Stimulated activated CD4-positive, alpha-beta T cell treated with anti-CD3 and anti-CD28 coated beads, TNF-alpha, amount 100 ng/mL, for 48 hours (primary cell): Measurements from ENCODE around the gene FAF1.

Experiments used
- DNase-seq, 3 donors: peaks; one replicate each; pipeline ENCODE4 v3.0.0-alpha.2; 2020; ENCODE audit warnings: low read depth in 3 of 3

Gene FAF1

DNA sequence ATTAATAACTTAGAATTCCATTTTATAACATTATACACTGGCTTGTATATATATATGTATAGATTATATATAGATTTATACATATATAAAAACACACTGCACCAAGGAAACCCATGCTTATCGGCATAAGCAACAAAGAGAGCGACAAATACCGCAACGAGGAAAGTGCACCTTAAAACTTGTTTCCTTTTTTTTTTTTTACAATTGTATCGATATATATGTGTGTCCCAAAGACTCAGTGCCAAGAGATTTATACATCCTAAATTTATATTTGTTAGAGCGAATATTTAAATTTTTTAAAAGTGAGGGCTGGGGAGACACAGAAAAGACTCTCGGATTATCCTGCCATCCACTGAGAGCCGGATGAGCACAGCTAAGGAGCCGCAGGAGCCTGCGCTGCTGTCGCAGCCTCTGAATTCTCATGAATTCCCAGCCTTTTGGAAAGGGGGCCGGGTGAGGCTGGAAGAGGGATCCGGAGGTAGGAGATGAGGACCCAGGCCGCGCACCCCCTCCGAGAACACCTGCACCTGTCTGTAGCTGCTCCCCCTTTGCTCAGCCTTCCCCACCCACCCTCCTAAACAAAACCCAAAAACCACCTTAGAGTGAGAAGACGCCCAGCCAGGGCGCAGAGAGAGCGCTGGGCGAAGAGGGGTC, 542.0 kb downstream of the FAF1 start:
- DNase-seq = no peak

DNA sequence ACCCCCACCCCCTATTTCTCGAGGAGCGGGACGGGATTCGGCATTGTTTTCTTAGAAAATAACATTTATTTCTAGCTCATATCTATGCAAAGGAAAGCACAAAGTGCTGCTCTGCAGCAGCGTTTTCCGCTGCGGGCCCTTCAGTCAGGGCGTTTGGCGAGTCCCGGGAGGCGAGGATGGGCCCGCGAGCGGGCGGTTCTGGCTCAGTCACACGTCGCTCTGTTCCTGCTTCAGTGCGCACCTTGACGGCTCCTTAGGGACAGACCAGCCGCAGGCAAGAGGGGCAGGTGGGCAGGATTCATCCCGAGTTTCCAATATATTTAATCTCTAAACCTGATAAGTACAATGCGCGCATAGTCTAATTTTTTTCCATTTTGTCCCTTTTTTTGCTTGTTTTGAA, 542.6 kb downstream of the FAF1 start:
- DNase-seq = no peak

- no peak for DNase-seq
Observed at GRCh38 chr1:50416553-50417453, 543.3 kb downstream of the FAF1 start.

DNA sequence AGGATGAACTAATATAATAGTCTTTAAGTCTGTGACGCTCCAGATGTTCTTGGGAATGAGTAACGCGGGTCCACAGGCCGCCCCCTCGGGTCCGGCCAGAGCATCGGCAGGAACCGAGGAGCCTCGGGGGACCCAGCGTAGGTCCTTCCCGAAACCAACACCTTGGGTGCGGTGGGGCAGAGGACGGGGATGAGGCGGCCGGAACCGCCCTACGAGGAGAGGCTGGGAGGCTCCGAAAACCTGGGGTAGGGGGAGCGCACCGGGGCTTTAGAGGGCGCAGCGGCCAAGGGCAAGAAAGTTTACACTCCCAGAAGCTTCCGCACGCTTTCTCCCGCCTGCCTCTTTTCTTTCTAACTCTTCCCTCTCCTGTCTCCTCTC, 543.9 kb downstream of the FAF1 start:
- DNase-seq = no peak

DNA sequence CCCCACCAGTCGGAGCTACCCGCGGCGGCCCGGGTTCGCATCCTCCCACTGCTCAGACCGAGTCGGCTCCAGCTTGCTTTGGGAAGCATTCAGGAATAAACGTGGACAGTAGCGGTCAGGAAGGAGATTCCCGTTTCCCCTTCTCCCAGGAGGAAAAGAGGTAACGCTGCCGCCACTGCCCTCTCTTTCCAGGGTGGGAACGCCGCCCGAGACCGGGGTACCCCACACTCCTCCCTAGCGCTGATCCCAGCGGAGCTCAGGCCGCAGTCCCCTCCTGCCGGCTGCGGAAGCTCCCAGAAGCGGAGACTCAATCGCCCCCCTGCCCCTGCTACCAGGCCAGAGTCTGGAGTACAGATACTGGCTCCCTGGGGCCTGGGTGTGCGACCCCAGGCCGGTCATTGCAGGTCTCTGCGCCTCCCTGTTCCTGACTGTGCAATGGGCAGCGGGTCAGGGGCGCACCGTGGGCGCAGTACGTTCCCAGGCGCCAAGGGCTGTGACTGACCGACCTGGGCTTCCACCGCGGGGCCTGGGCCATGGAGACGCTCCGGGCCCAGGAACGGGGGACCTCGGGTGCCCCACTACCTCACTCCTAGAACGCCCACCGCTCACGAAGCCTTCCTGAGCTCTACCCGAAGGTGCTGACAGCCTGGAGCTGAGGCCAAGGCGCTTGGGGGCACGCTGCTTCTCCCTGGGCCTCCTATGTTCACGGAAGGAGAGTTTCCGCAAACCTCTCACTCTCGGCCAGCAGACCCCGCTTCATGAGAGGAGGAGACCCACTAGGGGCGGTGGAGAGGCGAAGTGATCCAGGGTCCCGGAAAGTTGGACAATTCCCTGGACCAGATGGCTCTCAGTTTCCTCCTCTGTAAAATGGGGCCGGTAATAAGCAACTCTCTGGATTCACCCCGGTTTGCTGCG, 544.6 kb downstream of the FAF1 start:
- DNase-seq = no peak

DNA sequence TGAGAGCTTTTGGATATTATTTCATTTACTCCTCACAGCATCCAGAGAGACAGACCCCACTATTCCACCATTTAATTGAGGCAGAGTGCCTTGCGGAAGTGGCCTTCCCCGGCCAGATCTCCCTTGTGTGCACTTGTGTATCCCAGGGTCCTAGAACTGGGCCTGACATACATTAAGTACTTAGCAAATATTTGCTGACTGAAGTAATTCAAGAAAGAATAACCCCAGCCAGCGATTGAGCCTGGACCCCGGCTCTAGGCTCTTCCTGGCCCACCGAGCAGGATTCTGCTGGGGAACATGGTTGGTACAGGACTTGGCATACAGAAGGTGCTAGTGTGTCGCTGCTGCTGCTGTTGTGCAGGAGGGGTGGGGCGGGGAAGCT, 545.2 kb downstream of the FAF1 start:
- no peak for DNase-seq

DNA sequence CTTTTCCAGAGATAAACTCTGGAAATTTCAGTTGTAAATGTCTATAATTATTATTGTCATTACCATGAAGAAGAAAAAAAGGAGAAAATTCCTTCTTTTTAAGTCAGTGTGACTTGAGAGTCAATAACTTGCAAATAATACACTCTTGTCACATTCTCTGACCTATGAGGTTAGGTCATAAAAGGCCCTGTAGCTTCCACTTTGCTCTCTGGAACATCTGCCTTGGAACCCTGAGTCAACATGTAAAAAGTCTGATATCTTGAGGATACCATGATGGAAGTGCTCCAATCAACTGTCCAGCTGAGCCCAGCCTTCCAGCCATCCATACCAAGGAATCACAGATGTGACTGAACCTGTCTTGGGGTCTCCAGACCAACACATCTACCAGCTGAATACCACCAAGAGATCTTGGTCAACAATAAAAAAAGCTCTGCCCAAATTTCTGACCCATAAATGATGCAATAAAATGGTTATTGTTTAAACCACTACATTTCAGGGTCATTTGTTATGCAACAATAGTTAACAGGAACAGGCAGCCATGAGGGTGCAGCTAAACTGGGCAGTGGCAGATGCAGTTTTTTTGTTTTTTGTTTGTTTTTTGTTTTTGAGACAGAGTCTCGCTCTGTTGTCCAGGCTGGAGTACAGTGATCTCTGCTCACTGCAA, 547.1 kb downstream of the FAF1 start:
- no peak for DNase-seq

DNA sequence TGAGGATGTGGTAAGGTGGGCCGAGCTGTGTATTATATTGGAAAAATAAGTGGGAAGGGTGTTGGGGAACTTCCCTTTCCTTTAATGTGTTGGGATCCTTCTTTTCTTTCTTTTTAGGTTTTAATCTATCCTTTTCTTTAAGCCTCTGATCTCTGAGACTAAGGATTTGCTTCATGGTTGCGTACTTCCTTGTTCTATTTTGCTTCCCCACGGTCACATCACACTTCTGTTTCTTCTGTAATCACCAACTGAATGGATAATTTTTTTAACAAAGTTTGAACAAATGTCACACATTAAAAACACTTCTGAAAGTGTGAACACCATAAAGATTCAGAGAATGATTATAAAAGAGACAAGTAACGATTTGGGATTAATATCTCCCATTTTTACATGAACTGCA, 554.3 kb downstream of the FAF1 start:
- DNase-seq = no peak

DNA sequence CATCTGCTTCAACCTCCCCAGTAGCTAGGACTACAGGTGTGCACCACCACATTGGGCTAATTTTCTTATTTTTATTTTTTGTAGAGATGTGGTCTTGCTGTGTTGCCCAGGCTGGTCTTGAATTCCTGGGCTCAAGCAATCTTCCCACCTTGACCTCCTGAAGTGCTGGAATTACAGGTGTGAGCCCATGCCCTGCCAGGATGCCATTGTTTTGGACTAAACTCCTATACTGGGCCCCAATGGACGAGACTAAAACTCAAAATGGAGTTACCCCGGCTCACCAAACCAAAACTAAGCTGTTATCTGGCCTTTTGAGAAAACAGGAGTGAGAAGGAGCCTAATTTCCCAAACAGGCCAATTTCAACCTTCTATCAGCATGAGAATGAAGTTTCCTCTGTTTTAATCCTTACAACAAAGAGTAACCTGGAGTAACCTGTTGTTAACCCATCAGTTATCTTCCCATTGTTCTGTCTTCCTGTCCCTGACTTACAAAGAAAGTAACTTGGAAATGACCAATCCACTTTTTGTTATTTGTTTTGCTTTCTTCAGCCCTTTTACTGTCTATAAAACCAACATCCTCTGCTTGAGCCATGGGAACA, 566.4 kb downstream of the FAF1 start:
- DNase-seq = no peak
